COR-L47 (cell line): Measurements from ENCODE around the gene ANKS1B.
"Not testable (repeated sequence)": the region's sequence is repeated elsewhere in the genome, so short reads cannot be mapped to it uniquely, and the experiment has no call there.

Experiments
- DNase-seq: peaks from one replicate; lab custom pipeline; 2025; lab: John Stamatoyannopoulos, UW

The ANKS1B gene

GRCh38 chr12:99053616-99054362 is 930.9 kb downstream of the ANKS1B start:
- DNase-seq: no peak

DNA sequence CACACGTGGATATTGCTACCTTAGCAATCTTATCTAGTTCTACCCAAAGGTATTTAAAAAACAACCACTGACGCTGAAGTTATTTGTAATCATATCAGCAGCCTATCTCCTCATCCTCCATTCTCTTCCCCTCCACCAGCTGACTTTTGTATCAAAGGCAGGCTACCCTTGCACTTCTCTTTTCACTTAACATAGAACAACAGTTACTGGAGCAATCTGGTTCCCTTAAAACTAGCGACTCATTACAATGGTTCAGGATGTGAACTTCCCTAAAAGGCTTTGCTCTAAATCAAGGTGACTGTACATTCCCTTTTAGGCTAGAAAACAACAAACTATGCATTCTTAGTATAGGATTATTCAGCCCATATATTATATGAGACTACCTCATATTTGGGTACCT is 935.0 kb downstream of the ANKS1B start:
- DNase-seq: no peak

DNA sequence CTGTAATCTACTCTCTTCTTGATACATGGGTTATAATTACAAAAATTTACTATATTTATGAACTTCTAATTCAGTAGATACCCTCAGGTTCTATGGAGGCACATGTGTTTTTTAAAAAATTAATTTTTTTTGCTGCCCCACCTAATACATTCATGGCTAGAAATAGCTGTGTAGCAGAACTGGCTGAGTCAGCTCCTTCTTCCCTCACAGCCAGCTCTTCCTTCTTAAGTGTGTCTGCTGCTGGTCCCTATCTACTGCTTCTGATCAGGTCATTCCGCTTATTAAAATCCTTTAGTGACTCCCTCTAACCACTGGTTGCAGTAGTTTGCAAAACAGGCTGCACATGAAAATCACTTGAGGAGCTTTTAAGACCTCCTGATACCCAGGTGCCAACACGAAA is 939.6 kb downstream of the ANKS1B start:
- DNase-seq: no peak

- DNase-seq: peak; percentile 60
Measured at GRCh38 chr12:99043319-99043914, 941.3 kb downstream of the ANKS1B start.

GRCh38 chr12:99042226-99042625 is 942.5 kb downstream of the ANKS1B start:
- no peak for DNase-seq

- DNase-seq: no peak
Measured at GRCh38 chr12:99039367-99040120, 945.2 kb downstream of the ANKS1B start.

DNA sequence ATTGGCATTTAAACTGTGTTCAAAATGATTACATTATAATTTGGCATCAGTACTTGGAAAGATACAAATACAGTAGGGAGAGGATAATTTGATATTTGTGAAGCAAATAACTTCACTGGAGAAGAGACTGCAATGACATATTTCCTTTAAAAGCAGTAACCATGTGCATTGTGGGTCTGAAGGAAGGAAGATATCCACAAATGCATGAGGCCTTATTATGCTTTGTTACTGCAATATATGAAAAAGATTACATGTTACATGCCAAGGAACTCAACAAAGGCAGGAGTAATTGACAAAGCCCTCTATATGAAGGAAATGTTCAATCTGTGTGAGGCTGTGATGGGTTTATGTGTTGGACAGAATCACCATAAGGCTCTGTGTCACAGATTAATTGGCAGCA is 948.2 kb downstream of the ANKS1B start:
- DNase-seq: no peak

- no peak for DNase-seq
Measured at GRCh38 chr12:99035803-99036202, 948.9 kb downstream of the ANKS1B start.

DNA sequence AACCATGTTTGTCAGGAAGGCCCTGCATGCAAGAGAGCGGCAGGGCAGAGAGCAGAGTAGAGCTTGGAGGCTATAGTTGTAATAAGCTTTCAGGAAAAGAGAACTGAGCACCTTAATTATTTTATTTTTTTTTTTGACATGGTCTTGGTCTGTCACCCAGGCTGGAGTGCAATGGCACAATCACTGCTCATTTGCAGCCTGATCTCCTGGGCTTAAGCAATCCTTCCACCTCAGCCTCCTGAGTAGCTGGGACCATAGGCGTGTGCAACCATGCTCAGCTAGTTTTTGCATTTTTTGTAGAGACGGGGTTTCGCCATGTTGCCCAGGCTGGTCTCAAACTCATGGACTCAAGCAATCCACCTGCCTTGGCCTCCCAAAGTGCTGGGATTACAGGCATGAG is 950.5 kb downstream of the ANKS1B start:
- not testable (repeated sequence) for DNase-seq

DNA sequence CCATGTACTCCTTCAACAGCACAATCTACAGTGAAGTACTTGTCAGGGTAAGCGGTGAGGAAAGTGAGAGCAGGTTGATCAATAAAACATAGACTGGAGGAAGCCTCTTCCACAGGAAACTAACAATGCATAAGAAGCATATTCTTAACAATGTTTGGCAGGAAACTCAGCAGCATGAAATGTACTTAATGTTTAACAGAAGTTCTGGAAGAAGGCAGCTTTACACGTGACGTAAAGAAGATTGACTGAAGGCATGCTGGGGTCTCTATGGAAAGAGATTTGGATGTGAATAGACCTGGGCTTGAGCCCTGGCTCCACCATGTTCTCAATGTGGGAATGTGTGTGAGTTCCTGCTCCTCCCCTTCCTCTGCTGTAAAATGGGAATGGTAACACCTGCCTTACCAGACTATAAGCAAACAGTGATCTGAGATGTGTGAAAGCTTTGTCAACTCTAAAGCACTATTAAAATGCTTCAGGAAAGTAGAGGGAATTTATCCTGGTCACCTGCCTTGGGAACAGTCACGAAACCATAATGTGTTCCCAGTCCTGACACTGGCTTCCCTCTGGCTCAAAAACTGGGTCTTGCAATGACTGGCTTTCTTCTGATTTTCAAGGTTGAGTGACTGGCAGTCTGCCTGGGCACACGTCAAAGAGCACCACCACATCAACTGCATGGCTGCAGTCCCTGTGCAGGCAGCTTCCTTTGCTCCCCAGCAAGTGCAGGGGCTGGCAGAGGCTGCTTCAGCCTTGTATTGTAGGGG is 955.0 kb downstream of the ANKS1B start:
- DNase-seq: no peak

DNA sequence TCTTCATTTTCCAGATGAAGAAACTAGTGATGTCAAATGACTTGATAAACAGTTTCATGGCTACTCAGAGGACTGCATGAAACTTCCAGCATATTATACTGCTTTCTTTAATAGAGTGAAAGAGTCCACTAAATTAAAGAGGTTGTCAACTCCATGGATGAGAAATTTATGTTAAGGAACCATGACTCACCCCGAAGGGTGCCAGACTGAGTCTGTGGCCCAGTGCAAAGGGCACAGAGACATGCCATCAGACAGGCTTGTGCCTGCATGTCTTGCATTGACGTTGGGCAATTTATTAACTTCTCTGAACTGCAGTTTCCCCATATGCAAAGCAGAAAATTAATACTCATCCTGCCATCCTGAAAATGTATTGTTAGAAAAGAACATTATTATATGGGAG is 957.3 kb downstream of the ANKS1B start:
- no peak for DNase-seq

DNA sequence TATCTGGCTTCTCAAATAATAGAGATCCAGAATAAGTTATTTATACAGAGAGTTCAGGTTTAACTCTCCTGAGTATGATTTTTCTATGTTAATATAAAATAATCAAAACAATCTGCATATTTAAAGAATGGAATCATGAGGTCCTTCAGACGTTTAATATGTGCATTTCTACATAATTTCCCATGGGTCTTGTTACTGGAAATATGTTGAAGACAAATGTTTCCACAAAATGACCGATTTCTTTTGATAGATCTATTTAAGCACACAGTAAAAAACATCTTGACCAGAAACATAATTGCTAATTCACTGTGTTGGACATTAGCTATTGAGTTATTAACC is 957.7 kb downstream of the ANKS1B start:
- no peak for DNase-seq

- DNase-seq: no peak
Measured at GRCh38 chr12:99026332-99027054, 958.2 kb downstream of the ANKS1B start.

DNA sequence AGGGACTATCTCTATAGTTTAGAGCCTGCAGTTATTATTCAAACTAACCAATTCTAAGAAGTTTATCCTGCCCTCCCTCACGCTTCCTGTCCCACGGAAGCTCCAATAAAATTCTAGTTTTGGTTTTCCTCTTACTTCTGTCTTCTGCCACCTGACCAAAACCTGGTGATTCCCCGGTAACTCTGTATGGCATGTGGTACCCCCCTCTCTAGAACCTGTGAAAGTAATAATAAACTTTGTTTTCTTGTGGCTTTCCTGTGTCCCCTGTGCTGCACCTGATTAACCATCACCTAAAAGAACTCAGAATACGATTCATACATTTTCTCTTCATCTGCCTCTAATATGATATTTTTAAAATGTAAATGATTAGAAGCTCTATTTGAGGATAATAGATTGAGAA is 959.9 kb downstream of the ANKS1B start:
- no peak for DNase-seq

DNA sequence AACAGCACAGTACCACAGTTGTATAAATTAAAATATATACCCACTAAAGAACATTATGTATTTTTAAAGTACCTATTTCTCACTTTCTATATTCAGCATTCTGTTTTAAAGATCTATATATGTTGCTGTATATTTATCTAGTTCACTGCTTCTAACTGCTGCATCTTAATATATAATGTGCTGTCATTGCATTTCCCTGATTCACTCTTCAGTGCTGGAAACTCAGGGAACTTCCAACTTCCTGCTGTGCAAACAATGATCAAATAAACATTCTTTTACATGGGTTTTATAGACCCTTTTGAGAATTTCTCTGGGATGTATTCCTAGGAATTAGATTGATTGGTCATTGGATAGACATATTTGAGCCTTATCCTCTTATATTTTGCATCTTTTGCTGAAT is 960.5 kb downstream of the ANKS1B start:
- DNase-seq: no peak

- DNase-seq: no peak
Measured at GRCh38 chr12:99020871-99021270, 963.9 kb downstream of the ANKS1B start.

DNA sequence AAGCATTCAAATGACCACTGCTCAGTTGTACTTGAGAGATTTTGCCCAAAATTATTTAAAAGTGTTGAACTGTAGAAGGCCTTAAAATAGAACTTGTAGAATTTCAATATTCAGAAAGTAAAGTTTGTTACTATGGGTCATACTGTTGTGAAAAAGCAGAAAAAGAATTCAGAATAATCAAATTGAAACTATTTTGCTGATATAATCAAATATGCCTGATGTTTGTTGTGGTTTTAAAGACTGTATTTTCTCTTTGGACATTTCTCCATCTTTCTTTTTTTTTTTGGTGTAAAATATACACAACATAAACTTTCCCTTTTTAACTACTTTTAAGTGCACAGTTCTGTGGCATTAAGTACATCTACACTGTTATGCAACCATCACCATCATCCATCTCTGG is 964.9 kb downstream of the ANKS1B start:
- no peak for DNase-seq

GRCh38 chr12:99017971-99018370 is 966.8 kb downstream of the ANKS1B start:
- DNase-seq: no peak

GRCh38 chr12:99009654-99010296 is 975.0 kb downstream of the ANKS1B start:
- DNase-seq: no peak

DNA sequence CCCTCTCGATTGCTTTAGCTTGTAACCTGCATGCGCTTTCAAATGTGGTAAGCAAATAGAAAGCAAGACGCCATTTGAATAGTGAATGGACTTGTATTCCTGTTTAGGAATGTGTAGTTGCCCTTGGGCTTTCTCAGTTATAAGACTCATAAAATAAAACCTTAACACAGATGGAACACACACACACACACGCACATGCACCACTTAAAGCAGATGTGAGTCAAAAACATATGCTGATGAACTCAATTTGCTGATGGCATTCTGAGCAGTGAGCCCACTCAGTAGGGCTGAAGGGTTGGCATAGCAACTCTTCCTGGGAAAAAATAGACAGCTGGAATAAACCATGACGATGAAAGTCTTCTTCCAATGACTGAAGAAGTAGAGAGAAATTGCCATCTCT is 979.1 kb downstream of the ANKS1B start:
- no peak for DNase-seq

DNA sequence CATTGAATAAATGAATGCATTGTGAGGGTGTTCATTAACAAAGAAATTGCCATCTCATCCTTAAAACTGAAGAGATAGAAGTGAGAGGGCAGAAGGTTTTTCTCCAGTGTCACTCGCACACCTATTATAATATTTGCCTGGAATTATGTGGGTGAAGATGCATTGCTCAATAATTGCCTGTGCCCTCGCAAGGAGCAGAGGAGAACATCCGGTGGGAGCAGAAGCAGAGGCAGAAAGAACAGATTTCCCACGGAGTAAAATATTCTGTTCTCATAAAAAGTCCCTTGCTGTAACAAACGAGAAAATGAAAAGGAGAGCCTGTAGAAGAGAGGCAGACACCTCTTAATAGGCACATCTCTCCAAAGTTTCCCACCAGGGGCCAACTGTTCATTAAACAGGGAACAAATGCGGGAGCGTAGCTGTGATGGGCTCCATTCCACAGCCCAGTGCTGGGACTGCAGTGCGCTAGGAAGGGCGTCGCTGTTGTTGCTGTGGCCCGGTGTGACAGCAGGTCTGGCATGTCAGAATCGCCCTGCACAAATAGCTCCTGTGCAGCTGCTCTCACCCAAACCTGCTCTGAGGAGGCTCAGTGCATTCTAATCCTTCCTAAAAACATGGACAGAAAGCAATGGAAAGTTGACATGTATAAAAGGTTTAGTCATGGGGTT is 979.8 kb downstream of the ANKS1B start:
- DNase-seq: no peak
